Measurements from ENCODE around the gene ZNF385A.

The ZNF385A gene

GRCh38 chr12:54368709-54369596, 15.6 kb downstream of the ZNF385A start:
- H3K4me3 ChIP-seq (ENCODE audit: low read depth, low read length) = no peak overlapping the region
- H3K9me3 ChIP-seq (ENCODE audit: control insufficient read depth, insufficient read depth, low read depth, low read length) = no peaks in the 10 kb centered on the region
- H3K4me1 ChIP-seq (ENCODE audit: control insufficient read depth, insufficient read depth, low read length) = peaks cover 10% of the 10 kb centered on the region
- CTCF ChIA-PET = interaction anchor here (0.6 to 3.7 kb wide), 32 partner anchors 9 to 420 kb away, joined by 3 to 62 read pairs (median 4); partner anchors contain the start of genes COPZ1 and ZNF385A
- POLR2A ChIA-PET = interaction anchor here (0.5 to 1.1 kb wide), 6 partner anchors 10 to 155 kb away, joined by 3 to 4 read pairs (median 3); partner anchors contain the start of genes CBX5 and HNRNPA1
- H3K36me3 ChIP-seq (ENCODE audit: control insufficient read depth in 2 of 2, insufficient read depth in 1 of 2, low read length in 2 of 2) = peaks cover 0 to 32% of the 10 kb centered on the region in 2 experiments; a peak in 1 of 3 replicates
- H3K27ac ChIP-seq (ENCODE audit: extremely low read depth, low read depth, low read length) = no peak overlapping the region
- no peak for TF ChIP-seq ZBTB49 (tag by site-specific recombination; IDR thresholded peaks at IDR 0.05; ENCODE audit: low read depth)
- peak; percentile 81 for TF ChIP-seq ZNF600 (tag by site-specific recombination; IDR thresholded peaks at IDR 0.05)
- TF ChIP-seq MYNN (tag by site-specific recombination; IDR thresholded peaks at IDR 0.05; ENCODE audit: borderline replicate concordance) = no peak
- TF ChIP-seq EGR2 (tag by site-specific recombination; IDR thresholded peaks at IDR 0.05; ENCODE audit: low read depth) = peak; percentile 92
- no peak for TF ChIP-seq ZSCAN16 (tag by site-specific recombination; IDR thresholded peaks at IDR 0.05)
- TF ChIP-seq ZNF391 (tag by site-specific recombination; IDR thresholded peaks at IDR 0.05; ENCODE audit: borderline replicate concordance, low read depth) = no peak
- TF ChIP-seq CTCF (tag by site-specific recombination; IDR thresholded peaks at IDR 0.05) = peak; percentile 79
- peak; percentile 94 for TF ChIP-seq ZNF654 (tag by site-specific recombination; IDR thresholded peaks at IDR 0.05; ENCODE audit: low read depth)
- TF ChIP-seq KLF9 (tag by site-specific recombination; IDR thresholded peaks at IDR 0.05; ENCODE audit: low read depth) = 0 out of 2 replicates have a peak, but pooled peaks have one; percentile 40
- no peak for TF ChIP-seq ZNF239 (tag by site-specific recombination; IDR thresholded peaks at IDR 0.05)
- no peak for TF ChIP-seq ZNF416 (tag by site-specific recombination; IDR thresholded peaks at IDR 0.05)
- TF ChIP-seq ZFHX2 (tag by site-specific recombination; conservative IDR thresholded peaks at IDR 0.05) = peak; percentile 95
- TF ChIP-seq ZNF548 (tag by site-specific recombination; IDR thresholded peaks at IDR 0.05) = no peak
- TF ChIP-seq HOXC10 (CRISPR knock-in tag; IDR thresholded peaks at IDR 0.05) = no peak
- no peak for TF ChIP-seq ZNF223 (tag by site-specific recombination; IDR thresholded peaks at IDR 0.05)
- 0 out of 2 replicates have a peak, but pooled peaks have one; percentile 10 for TF ChIP-seq ZFP37 (tag by site-specific recombination; IDR thresholded peaks at IDR 0.05)
- TF ChIP-seq ZBTB48 (tag by site-specific recombination; IDR thresholded peaks at IDR 0.05) = no peak
- TF ChIP-seq RBAK (tag by site-specific recombination; IDR thresholded peaks at IDR 0.05) = no peak
- TF ChIP-seq ZNF488 (tag by site-specific recombination; IDR thresholded peaks at IDR 0.05) = no peak
- TF ChIP-seq ZNF610 (tag by site-specific recombination; IDR thresholded peaks at IDR 0.05; ENCODE audit: borderline replicate concordance) = peak; percentile 89
- peak; percentile 85; the same call in 1 of the 2 replicates for TF ChIP-seq PATZ1 (tag by site-specific recombination; IDR thresholded peaks at IDR 0.05)
- no peak for TF ChIP-seq ZNF624 (tag by site-specific recombination; IDR thresholded peaks at IDR 0.05)
- TF ChIP-seq ZBTB17 (tag by site-specific recombination; IDR thresholded peaks at IDR 0.05) = peak; percentile 77
- no peak for TF ChIP-seq ZNF621 (tag by site-specific recombination; IDR thresholded peaks at IDR 0.05)
- peak; percentile 82 for TF ChIP-seq GLIS2 (tag by site-specific recombination; IDR thresholded peaks at IDR 0.05)
- no peak for TF ChIP-seq ZNF354C (tag by site-specific recombination; IDR thresholded peaks at IDR 0.05; ENCODE audit: borderline replicate concordance, low read depth)
- peak; percentile 73 for TF ChIP-seq ZNF660 (tag by site-specific recombination; IDR thresholded peaks at IDR 0.05)
- TF ChIP-seq ZNF202 (tag by site-specific recombination; IDR thresholded peaks at IDR 0.05; ENCODE audit: borderline replicate concordance) = no peak
- peak; percentile 52 for TF ChIP-seq KLF1 (tag by site-specific recombination; IDR thresholded peaks at IDR 0.05)
- no peak for TF ChIP-seq ZNF677 (tag by site-specific recombination; IDR thresholded peaks at IDR 0.05)
- peak; percentile 32; the same call in 1 of the 2 replicates for TF ChIP-seq ZNF501 (tag by site-specific recombination; IDR thresholded peaks at IDR 0.05)
- TF ChIP-seq KLF10 (tag by site-specific recombination; IDR thresholded peaks at IDR 0.05) = peak; percentile 68
